ENCODE measurements around the gene MYH13.

- TF ChIP-seq CTCF (IDR thresholded peaks at IDR 0.05): no peak
- TF ChIP-seq EP300 (IDR thresholded peaks at IDR 0.05): no peak
- no peak for TF ChIP-seq POLR2A (IDR thresholded peaks at IDR 0.05)
Observed at GRCh38 chr17:10278218-10278617, 94.6 kb downstream of the MYH13 start.
